Measurements from ENCODE around the gene C1QTNF12.
"Not testable (repeated sequence)": the region's sequence is repeated elsewhere in the genome, so short reads cannot be mapped to it uniquely, and the experiment has no call there.

The C1QTNF12 gene

GRCh38 chr1:1200876-1201810 is 45.4 kb downstream of the C1QTNF12 start:
- peak; percentile 93 to 94 for DNase-seq (ENCODE audit: low spot score in 2 of 2)
- Mint-ChIP-seq H3K36me3 (peaks cover 67% of the 10 kb centered on the region), H3K4me1 (peaks cover 20% of the 10 kb centered on the region), H3K27ac (peak overlapping the region; percentile 94), H3K4me3 (peak overlapping the region; percentile 66), H3K9me3 (no peaks in the 10 kb centered on the region)
- peak; percentile 81 for ATAC-seq

- peak overlapping the region; percentile 66 for H3K4me3 Mint-ChIP-seq
- peak overlapping the region; percentile 94 for H3K27ac Mint-ChIP-seq
- H3K9me3 Mint-ChIP-seq, result peaks cover 2% of the 10 kb centered on the region
- peaks cover 23% of the 10 kb centered on the region for H3K4me1 Mint-ChIP-seq
- no peak for ATAC-seq
- peaks cover 66% of the 10 kb centered on the region for H3K36me3 Mint-ChIP-seq
- no peak for DNase-seq (ENCODE audit: low spot score in 2 of 2)
Observed at GRCh38 chr1:1199961-1200875, 46.3 kb downstream of the C1QTNF12 start.

DNA sequence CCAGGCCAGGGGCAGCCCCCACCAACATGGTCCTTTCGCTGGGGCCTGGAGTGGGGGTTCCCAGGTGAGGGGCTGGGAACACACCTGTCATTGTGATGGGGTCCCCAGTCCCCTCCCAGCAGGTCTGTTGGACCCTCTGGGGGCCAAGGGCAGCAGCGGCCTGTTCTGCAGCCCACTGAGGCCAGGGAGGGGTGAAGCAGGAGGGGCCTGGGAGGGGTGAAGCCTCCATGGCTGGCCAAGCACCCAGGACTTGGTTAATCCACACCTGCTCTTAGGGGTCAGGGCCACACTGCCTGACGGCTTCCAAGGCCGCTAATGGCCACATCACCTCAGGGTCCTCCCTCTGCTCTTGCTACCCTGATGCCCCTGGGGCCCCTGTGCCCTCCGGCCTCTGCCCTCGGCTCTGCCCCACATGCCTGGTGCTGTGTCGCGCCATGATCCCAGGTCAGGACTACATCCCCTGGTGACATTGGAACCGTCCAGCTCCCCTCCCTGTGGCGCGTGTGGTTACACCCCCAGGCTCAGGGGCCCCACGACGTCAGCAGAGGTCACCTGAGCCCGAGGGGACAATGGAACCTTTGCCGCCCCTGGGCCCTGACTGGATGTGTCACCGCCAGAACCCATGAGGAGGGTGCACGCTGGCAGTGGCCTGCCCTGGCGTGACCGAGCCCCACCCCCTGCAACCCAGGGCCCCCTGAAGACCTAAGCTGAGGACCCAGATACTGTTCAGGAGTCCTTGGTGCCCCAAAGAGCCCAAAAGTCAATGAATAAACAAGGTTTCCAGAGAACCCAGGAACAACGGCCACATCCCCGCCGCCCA is 47.2 kb downstream of the C1QTNF12 start:
- Mint-ChIP-seq H3K4me1 (peaks cover 30% of the 10 kb centered on the region), H3K27ac (peak overlapping the region; percentile 94), H3K36me3 (peaks cover 57% of the 10 kb centered on the region), H3K4me3 (peak overlapping the region; percentile 66), H3K9me3 (peaks cover 7% of the 10 kb centered on the region)
- DNase-seq (ENCODE audit: low spot score in 2 of 2) (peak in 1 of 2 donors; percentile 17), ATAC-seq (no peak)

DNA sequence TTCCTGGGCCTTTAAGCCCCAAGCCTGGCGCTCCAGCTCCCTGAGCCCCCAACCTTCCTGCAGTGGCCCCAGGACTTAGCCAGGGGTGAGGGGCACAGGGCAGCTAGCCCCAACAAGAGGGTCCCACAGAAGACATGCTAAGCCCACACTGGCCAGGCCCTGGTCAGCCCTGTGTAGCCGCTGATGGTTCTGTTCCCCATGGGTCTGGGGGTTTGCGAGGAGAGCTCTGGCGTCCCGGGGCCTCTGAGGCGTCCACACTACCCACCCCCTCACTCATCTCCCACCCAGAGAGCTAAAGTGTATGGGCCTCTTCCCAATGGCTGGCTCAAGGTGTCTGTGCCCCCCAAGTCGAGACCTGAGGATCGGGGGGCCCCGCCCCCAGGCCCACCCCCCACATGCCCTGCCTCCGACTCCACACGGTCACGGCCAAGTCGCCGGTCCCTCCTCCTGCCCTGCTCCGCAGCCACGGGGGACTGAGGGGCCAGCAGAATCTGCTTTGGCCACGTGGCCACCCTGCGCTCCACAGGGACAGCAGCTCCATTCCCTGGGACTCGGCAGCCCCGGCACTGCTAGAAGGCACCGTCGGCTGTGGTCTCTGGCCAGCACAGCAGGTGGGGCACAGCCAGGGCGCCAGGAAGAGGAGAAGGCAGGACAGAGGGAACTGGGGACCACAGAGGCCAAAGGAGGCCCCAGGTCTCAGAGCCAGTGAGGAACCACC is 47.9 kb downstream of the C1QTNF12 start:
- H3K4me1 Mint-ChIP-seq, result peaks cover 27% of the 10 kb centered on the region
- DNase-seq (ENCODE audit: low spot score in 2 of 2) (no peak), ATAC-seq (no peak)
- peak overlapping the region; percentile 43 for H3K27ac Mint-ChIP-seq
- H3K4me3 Mint-ChIP-seq, result no peak overlapping the region
- peaks cover 51% of the 10 kb centered on the region for H3K36me3 Mint-ChIP-seq
- H3K9me3 Mint-ChIP-seq, result peaks cover 7% of the 10 kb centered on the region

GRCh38 chr1:1197551-1198422 is 48.7 kb downstream of the C1QTNF12 start:
- H3K36me3 Mint-ChIP-seq, result peaks cover 54% of the 10 kb centered on the region
- H3K27ac Mint-ChIP-seq, result peak overlapping the region; percentile 43
- H3K9me3 Mint-ChIP-seq, result peaks cover 7% of the 10 kb centered on the region
- no peak overlapping the region for H3K4me3 Mint-ChIP-seq
- no peak for ATAC-seq
- peak in 1 of 2 donors; percentile 4 for DNase-seq (ENCODE audit: low spot score in 2 of 2)
- peaks cover 27% of the 10 kb centered on the region for H3K4me1 Mint-ChIP-seq

- peak overlapping the region; percentile 66 for H3K27ac Mint-ChIP-seq
- peaks cover 27% of the 10 kb centered on the region for H3K4me1 Mint-ChIP-seq
- no peak for ATAC-seq
Observed at GRCh38 chr1:1197188-1197500, 49.4 kb downstream of the C1QTNF12 start.

DNA sequence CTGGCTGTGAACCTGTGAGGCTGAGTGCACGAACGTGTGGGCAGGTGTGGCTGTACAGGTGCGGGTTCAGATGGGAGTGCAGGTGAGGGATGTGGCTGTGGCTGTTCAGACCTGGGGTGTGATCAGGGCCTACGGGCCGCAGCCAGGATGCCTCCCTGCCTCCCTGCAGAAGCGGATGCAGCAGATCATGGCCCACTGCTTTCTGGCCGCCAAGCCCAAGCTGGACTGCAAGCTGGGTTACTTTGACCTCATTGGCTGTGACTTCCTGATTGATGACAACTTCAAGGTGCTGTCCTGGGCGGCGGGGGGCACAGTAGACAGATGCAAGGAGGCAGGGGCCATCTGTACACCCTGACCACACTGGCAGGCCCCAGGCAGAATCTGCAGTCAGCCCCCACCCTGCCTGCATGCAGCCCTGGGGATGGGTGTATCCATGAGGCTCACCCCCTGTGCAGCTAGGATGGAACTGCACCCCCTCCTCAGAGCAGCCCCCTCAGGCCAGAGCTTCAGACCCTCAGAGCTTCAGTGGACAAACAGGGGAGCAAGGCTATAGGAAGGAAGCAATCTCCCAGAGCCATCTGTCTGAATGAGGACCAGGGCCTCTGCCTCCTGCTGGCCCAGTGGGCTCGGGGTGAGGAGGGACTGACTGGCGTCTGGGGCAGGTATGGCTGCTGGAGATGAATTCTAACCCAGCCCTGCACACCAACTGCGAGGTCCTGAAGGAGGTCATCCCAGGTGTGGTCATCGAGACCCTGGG is 49.9 kb downstream of the C1QTNF12 start:
- ATAC-seq (no peak), DNase-seq (ENCODE audit: low spot score in 2 of 2) (no peak)
- H3K4me3 Mint-ChIP-seq, result no peak overlapping the region
- H3K36me3 Mint-ChIP-seq, result peaks cover 56% of the 10 kb centered on the region
- H3K4me1 Mint-ChIP-seq, result peaks cover 27% of the 10 kb centered on the region
- peaks cover 7% of the 10 kb centered on the region for H3K9me3 Mint-ChIP-seq
- peak overlapping the region; percentile 66 for H3K27ac Mint-ChIP-seq

More at GRCh38 chr1:1197188-1197500, 49.4 kb downstream of the C1QTNF12 start:
- peaks cover 7% of the 10 kb centered on the region for H3K9me3 Mint-ChIP-seq
- H3K36me3 Mint-ChIP-seq, result peaks cover 56% of the 10 kb centered on the region
- DNase-seq (ENCODE audit: low spot score in 2 of 2), result no peak
- no peak overlapping the region for H3K4me3 Mint-ChIP-seq

- not testable (repeated sequence) for H3K9me3 Mint-ChIP-seq; H3K4me3 Mint-ChIP-seq; DNase-seq (ENCODE audit: low spot score in 2 of 2); ATAC-seq
- peaks cover 26% of the 10 kb centered on the region for H3K4me1 Mint-ChIP-seq
- H3K27ac Mint-ChIP-seq, result peak overlapping the region; percentile 66
- H3K36me3 Mint-ChIP-seq, result peaks cover 53% of the 10 kb centered on the region
Observed at GRCh38 chr1:1195726-1196125, 50.8 kb downstream of the C1QTNF12 start.

DNA sequence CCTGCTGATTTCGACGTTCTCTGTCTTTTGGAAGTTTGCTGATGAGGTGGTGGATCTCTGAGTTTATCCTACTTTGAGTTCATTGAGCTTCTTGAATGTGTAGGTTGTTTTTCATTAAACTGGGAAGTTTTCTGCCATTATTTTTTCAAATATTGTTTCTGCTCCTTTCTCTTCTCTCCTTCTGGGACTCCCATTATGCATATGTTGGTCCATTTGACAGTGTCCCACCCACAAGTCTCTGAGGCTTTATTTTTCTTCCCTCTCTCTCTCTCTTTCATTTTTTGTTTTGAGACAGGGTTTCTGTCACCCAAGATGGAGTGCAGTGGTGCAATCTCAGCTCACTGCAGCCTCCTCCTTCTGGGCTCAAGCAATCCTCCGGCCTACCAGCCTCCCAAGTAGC is 51.8 kb downstream of the C1QTNF12 start:
- ATAC-seq, result no peak
- peaks cover 43% of the 10 kb centered on the region for H3K36me3 Mint-ChIP-seq
- DNase-seq (ENCODE audit: low spot score in 2 of 2), result no peak
- peaks cover 7% of the 10 kb centered on the region for H3K9me3 Mint-ChIP-seq
- peaks cover 16% of the 10 kb centered on the region for H3K4me1 Mint-ChIP-seq
- no peak overlapping the region for H3K4me3 Mint-ChIP-seq
- H3K27ac Mint-ChIP-seq, result peak overlapping the region; percentile 66
